ENCODE measurements around the gene LOXL3. TPM values are rescaled to one million over a fixed set of nuclear protein-coding genes. Genes with fewer than 3 reads are reported as not detected.

The LOXL3 gene
- total and polyA plus RNA-seq, 7 donors, result 0.62 to 2.3 (median 0.99) TPM

DNA sequence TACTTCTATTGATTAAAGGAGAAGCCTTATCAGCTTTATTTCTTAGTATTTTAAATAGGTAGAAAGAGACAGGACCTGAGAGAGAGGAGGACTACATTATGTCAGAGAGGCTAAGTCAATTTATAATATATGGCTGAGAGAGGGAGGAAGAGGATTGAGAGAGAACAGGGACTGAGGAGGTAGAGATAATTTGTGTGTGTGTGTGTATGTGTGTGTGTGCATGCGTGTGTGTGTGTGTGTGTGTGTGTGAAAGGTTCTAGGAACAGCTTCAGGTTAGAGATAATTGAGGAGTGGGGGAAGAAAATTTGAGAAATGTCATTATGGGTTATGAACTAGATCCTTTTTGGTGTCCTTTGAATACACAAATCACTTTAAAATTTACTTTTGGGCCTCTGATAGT is 15.9 kb upstream of the LOXL3 start:
- Histone ChIP-seq H3K4me3 (no peak overlapping the region), H3K36me3 (ENCODE audit: insufficient read depth in 1 of 2, low read depth in 1 of 2) (no peaks in the 10 kb centered on the region), H3K9me3 (no peaks in the 10 kb centered on the region), H3K4me1 (no peaks in the 10 kb centered on the region), H3K27ac (no peak overlapping the region), H3K27me3 (ENCODE audit: insufficient read depth in 3 of 3, low read length in 2 of 3) (peaks cover 0 to 8% (median 2%) of the 10 kb centered on the region in 3 donors)
- 86 to 96% (median 86%) methylated on average over 1 of the region's 1 CpG for WGBS, 3 donors
- intact Hi-C loops (cut with DNase I), result no loop called here
- DNase-seq (no peak), ATAC-seq (no peak)
- TF ChIP-seq, protein P1, sequence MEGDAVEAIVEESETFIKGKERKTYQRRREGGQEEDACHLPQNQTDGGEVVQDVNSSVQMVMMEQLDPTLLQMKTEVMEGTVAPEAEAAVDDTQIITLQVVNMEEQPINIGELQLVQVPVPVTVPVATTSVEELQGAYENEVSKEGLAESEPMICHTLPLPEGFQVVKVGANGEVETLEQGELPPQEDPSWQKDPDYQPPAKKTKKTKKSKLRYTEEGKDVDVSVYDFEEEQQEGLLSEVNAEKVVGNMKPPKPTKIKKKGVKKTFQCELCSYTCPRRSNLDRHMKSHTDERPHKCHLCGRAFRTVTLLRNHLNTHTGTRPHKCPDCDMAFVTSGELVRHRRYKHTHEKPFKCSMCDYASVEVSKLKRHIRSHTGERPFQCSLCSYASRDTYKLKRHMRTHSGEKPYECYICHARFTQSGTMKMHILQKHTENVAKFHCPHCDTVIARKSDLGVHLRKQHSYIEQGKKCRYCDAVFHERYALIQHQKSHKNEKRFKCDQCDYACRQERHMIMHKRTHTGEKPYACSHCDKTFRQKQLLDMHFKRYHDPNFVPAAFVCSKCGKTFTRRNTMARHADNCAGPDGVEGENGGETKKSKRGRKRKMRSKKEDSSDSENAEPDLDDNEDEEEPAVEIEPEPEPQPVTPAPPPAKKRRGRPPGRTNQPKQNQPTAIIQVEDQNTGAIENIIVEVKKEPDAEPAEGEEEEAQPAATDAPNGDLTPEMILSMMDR (IDR thresholded peaks at IDR 0.05), result no peak

DNA sequence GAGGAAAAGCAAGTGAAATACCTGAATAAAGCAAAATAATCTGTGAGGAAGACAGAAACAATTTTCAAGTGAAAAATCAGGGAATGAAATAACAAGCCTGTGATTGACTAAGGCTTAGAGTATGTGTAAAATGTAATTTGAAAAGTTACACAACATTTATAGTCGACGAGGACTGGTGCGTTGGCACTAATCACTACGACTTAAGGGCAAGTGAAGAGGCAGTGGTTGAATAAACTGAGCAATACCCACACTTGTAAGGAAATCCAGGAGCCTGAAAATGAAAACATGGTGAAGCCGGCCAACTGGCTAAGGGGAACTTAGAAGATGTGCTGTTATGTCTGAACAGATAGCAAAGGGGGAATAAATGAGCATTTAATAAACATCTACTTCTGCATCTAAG is 14.1 kb upstream of the LOXL3 start:
- intact Hi-C loops (cut with DNase I), result no loop called here
- 76 to 88% (median 79%) methylated on average over 5 of the region's 5 CpGs for WGBS, 3 donors
- H3K27ac ChIP-seq, result no peak overlapping the region

DNA sequence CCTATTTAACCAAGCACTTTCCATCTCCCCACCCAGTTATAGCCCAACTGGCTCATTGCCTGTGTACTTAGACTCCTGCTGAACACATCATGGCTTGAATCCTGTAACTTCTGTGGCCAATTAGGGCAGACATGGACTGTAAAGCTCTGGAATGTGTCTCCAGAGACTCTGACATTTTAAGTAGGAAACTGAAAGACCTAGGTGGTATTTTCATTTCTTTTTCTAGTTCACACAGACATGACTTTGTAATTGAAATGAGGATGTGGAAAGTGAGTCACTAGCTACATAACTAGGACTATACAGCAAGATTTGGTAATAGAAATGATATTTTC is 13.0 kb upstream of the LOXL3 start:
- no peak overlapping the region for H3K4me3 ChIP-seq
- intact Hi-C loops (cut with DNase I), result no loop called here
- TF ChIP-seq, protein P1 (IDR thresholded peaks at IDR 0.05), result no peak
- no peak for ATAC-seq
- H3K4me1 ChIP-seq, result no peaks in the 10 kb centered on the region
- H3K9me3 ChIP-seq, result no peaks in the 10 kb centered on the region
- H3K36me3 ChIP-seq (ENCODE audit: insufficient read depth in 1 of 2, low read depth in 1 of 2), result no peaks in the 10 kb centered on the region
- peaks cover 2 to 17% (median 4%) of the 10 kb centered on the region in 3 donors for H3K27me3 ChIP-seq (ENCODE audit: insufficient read depth in 3 of 3, low read length in 2 of 3)
- no peak for DNase-seq
- H3K27ac ChIP-seq, result no peak overlapping the region

More for the DNA sequence above, 14.1 kb upstream of the LOXL3 start:
- ATAC-seq (no peak), DNase-seq (no peak)
- Histone ChIP-seq H3K9me3 (no peaks in the 10 kb centered on the region), H3K36me3 (ENCODE audit: insufficient read depth in 1 of 2, low read depth in 1 of 2) (no peaks in the 10 kb centered on the region), H3K27me3 (ENCODE audit: insufficient read depth in 3 of 3, low read length in 2 of 3) (peaks cover 2 to 13% (median 2%) of the 10 kb centered on the region in 3 donors), H3K4me1 (no peaks in the 10 kb centered on the region), H3K4me3 (no peak overlapping the region)
- TF ChIP-seq, protein P1 (IDR thresholded peaks at IDR 0.05), result no peak

DNA sequence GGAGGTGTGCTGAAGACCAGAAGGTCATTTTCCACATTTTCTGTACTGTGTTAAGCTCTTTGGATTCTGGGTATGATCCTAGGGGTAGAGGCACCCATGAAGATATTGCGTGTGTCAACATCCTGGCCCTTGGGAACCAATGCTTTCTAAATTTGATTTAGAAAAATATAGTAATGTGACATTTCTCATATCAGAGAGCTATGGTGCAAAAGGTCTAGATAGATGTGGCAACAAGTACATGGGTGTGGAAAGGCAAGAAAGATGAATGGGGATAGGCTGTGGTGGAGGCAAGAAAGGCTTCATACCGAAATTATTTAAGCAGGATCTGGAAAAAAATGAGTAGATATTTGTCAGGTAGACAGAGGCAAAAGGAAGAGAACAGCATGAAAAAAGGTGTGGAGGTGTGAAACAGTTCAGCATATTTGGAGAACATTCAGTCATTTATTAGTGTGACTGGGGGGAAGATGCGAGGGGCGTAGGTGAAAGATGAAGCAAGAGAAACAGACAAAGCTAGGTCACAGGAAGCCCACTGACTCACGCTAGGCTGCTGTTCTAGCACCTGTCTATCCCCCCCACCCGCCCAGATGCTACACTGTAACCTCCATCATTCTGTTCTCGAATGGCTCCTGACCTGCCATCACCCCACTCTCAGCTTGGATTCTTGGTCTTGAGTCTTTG is 12.5 kb upstream of the LOXL3 start:
- WGBS, 3 donors, result 66 to 75% (median 71%) methylated on average over 7 of the region's 7 CpGs
- intact Hi-C loops (cut with DNase I), result no loop called here
- H3K4me1 ChIP-seq, result no peaks in the 10 kb centered on the region
- H3K36me3 ChIP-seq (ENCODE audit: insufficient read depth in 1 of 2, low read depth in 1 of 2), result no peaks in the 10 kb centered on the region
- H3K27me3 ChIP-seq (ENCODE audit: insufficient read depth in 3 of 3, low read length in 2 of 3), result peaks cover 2 to 18% (median 4%) of the 10 kb centered on the region in 3 donors
- no peak for DNase-seq
- H3K4me3 ChIP-seq, result no peak overlapping the region
- no peak overlapping the region for H3K27ac ChIP-seq
- no peaks in the 10 kb centered on the region for H3K9me3 ChIP-seq
- TF ChIP-seq, protein P1 (IDR thresholded peaks at IDR 0.05), result no peak
- no peak for ATAC-seq

DNA sequence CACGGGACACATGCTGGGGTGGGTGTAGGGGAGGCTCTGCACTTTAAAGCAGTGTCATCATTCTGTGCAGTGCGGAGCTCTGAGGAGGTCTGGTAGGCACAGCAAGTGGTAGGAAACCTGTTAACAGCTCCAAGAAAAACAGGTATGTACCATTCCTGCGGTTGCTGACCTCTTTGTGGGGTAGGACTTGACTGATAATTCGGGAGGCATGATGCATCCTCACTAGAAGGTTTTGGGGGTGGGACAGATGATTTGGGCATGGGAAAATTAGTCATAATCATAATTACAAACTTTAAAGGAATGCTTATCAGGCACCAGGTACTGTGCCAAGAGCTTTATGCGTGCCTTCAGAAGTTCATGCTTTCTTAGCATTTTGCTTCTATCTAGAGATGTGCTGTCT is 10.5 kb upstream of the LOXL3 start:
- TF ChIP-seq, protein P1 (IDR thresholded peaks at IDR 0.05), result no peak
- WGBS, 3 donors, result 70 to 79% (median 72%) methylated on average over 5 of the region's 5 CpGs
- H3K9me3 ChIP-seq, result no peaks in the 10 kb centered on the region
- ATAC-seq (no peak), DNase-seq (no peak)
- H3K36me3 ChIP-seq (ENCODE audit: insufficient read depth in 1 of 2, low read depth in 1 of 2), result no peaks in the 10 kb centered on the region
- H3K4me1 ChIP-seq, result no peaks in the 10 kb centered on the region
- H3K4me3 ChIP-seq, result no peak overlapping the region
- peaks cover 0 to 25% (median 7%) of the 10 kb centered on the region in 3 donors for H3K27me3 ChIP-seq (ENCODE audit: insufficient read depth in 3 of 3, low read length in 2 of 3)
- intact Hi-C loops (cut with DNase I), result no loop called here
- H3K27ac ChIP-seq, result no peak overlapping the region
